ENCODE data around the gene GAP43.
A peak's percentile ranks its signal among the peaks of the same experiment; 100 is the strongest.

GAP43 gene

DNA sequence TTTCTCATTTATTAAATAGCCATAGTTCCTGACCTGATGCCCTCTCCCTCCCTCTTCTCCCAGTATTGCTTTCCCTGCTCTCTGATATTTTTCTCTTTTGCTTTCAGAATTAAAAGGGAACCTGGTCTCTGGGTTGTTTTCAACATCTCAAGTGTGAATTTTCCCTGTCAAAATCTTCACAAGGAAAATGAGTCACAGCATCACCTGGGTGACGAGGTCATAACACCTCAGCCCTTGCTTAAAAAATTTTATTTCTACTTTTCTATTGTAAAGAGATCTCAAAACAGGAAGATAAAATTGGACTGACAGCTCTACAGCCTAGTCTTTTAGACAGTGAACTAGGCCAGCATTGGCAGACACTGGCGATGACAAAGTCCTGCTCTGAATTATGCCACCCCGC is 40.1 kb downstream of the GAP43 start:
- DNase-seq = no peak

DNA sequence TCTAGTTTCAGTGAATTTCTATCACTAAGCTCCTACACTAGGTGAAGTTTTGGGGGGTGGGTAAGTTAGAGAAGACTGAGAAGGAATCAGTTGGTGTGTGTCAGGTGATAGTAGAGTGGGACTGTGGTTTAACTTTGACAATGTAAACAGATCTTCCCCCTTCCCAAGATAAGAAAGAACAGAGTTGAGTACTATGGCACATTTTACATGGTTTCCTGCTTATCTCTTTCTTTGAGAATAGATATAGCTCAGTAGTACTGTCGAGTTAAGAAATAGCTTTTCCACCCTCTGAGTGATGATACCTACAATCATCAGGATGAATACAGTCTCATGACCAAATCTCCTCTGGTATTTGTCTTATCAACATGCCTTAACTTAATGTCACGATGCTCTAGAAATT is 42.8 kb downstream of the GAP43 start:
- no peak for DNase-seq

DNA sequence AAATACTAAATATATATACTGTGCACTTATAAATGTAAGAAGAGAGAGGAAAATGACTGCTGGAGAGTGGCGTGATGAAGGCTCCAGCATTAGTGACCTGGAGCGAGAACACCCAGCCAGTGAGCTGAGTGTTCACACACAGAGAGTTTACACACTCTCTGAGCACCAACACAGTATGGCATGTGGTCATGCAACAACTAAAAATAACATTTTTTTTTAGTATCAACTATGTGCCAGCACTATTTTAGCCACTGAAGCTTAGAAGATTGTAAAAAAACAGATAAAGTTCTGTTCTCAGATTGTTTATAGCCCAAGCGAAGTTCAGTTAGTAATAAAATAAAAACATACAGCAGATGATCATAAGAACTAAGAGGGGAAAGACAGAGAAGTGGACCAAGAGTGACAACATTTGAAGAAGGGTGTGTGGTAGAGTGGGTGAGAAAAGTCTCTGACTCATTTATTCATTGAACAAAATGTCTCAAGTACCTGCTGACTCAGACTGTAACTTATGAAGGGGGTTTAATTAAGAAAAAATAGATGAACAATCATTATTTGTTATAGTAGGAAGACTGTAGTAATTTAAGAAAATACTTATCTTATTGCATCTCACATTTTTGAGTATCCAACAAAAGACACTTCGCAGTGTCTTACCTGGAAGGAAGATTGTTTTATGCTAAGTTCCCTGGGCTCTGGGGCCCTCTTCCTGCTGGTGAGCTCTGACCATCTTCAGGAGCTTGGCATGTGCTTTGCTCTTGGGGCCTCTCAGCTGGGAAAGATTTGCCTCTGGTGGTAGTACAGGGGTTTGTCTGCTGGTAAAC is 43.8 kb downstream of the GAP43 start:
- DNase-seq = no peak

DNA sequence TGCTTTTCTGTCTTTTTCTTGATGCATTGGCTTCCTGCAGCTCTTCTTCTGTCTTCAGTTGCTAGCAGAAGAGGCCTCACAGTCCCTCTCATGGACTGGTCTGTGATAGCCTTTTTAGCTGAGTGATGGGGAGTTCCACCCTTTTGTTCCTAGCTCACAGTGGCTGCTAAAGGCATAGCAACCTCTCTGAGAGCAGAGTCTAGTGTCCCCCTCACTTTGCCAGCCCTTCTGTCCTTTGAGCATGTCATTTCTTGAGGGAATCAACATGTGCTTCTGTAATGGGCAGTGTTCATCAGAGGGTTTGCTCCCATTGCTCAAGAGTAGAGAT is 44.4 kb downstream of the GAP43 start:
- no peak for DNase-seq

DNA sequence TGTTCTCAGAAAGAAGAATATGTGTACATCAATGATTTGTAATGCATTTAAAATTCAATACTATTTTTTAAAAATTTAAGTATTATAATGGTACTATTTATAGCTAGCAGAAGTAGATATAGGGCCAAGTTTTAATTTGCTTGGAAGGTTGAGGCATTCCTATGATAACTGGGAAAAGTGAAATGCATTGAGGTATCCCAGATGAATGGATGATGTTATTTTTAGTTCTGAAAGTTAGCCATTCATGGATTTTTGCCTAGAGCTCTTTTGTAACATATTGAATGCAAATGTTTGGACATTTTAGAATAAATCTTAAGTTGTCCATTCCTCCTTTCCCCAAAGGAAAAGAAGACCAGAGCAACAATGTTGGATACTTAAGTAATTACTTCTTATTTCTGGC is 47.6 kb downstream of the GAP43 start:
- no peak for DNase-seq

DNA sequence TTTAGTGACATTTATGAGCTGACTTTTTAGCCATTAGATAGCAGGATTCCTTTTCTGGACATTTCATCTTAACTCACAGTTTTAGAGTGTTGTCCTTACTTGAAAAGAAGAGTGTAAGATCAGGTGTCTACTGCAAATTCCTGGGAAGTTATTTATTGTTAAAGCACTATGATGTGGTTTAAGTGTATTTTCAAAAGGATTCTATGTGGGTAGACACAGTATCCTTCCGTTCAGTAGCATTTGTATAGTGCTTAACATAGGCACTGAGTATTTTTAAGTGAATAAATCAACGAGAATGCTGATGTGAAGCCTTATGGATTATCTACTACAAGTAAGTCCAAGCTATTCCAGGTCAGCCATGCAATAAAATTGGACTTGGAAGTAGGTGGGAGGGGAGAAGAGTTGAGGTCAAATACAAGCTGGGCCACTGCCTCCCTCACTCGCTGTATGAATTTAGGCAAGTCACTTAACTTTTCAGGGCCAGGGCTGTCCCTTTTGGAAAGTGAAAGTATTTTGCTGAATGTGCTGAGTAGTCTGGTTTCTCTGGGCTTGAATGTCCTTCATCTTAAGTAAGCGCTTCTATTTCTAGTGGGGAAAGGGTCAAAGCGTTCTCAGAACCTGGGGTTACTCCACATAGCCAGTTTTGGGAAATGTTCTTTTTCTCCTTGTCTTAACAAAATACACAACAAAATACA is 48.6 kb downstream of the GAP43 start:
- DNase-seq = no peak

DNA sequence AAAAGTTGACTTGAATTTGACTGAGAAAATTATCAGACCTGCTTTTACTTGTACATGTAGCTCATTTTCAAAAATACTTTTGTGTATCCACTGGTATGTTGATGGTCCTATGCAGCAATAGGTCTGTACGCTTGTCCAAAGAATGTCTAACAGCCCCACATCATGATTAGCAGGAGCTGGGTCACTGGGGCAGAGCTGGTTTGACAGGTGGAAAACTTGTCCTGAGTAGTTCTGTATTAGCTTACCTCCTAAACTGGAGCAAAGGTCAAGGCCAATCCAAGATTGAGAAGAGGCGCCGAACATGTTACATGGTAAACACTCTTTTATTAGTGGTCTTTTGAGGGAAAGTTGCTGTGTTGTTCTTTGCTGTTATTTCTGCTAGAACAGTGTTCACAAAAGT is 50.6 kb downstream of the GAP43 start:
- no peak for DNase-seq

DNA sequence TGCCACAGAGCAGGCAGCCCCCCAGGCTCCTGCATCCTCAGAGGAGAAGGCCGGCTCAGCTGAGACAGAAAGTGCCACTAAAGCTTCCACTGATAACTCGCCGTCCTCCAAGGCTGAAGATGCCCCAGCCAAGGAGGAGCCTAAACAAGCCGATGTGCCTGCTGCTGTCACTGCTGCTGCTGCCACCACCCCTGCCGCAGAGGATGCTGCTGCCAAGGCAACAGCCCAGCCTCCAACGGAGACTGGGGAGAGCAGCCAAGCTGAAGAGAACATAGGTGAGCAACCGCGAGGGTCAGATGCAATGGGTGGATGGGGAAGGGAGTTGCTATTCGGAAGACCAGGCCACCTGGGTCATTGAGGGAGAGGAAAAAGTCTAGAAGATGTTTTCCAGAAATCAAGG is 53.0 kb downstream of the GAP43 start:
- DNase-seq = no peak

DNA sequence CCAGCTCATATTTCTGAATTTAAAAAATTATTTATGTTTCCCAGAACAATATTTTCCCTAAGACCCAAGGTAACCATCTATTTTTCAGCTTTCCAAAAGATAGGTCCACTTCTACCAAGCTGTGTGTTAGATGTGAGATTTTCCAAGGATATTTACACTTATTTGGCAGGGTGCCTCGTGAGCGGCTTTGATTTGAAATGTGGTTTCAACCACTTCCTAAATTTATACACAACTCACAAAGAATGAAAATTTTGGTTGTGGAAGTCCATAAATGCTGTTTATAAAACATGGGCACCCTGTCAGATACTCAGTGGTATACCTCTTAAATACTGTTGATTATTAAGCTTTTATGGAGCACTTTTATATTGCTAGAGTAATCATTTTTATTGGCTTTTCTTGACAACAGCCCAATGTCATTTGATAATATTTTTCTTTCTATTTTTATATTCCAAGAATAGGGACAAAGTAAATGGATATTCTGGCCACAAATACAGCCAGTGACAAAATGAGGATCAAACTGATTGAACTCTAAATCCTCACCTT is 57.6 kb downstream of the GAP43 start:
- DNase-seq = no peak

DNA sequence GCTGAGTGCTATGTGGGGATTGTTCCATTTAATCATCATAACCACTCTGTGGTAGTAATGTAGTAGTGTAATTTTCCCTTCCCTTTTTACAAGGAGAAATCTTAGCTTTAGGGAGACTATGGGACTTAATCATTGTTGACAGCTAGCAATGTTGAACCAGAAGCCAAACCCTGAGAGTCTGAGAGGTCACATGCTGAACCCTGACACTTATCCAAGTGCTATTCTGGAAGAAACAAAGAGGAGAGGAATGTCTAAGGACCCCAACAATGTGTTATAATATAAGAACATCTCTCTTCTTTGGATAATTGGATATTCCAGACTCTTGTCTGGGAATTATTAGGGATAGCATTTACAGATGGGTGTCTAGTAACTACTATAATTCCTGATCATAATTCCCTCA is 58.4 kb downstream of the GAP43 start:
- DNase-seq = no peak

DNA sequence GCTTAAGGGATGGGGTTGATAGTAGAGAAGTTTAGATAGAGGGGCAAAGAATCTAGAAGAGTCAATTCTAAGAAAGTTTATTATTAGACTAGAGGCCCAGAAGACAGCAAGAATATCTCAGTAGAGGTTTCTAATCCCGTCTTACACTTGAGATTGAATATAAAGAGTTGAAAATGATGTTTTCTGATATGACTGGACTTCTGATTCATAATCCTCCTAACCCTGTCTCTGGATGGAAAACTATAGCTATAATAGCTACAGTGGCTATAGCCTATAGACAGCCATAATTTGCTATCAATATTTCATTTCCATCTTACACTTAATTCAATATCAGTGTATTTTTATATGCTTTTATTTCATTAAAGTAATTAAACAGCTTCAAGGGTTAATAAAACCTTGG is 60.0 kb downstream of the GAP43 start:
- DNase-seq = no peak

DNA sequence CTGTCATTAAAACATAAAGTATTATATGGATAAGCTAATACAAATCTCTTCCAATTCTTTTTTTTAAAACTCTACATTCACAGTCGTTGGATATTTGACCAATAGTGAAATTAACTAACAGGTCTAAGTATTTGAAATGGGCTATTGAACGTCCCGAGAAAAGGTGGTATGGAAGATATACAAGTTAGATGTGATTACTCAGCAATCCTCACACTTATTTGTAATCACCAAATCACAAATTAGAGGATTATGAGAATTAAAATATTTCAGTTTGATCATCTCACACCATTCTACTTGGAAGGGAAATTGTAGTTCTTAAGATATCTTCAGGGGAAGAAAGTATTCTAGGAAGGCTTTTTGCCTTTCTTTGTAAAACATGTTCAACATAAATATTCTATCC is 60.5 kb downstream of the GAP43 start:
- no peak for DNase-seq

DNA sequence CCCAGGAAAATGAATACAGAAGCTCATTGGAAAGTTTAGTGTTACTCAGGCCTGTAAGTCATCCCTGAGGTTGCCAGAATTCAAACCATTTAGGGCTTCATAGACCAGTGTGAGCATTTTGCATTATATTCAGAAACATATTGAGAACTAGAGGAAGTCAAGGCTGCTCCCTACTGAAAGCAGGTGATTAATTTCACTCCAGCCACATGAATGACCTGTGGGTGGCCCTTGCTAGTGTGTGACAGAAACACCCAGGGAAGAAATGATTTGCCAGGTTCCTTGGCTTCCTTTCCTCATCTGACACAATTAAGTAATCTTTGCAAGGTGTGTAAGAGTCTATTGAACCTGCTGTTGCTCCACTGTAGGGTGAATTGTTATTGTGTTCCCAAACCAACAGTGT is 61.8 kb downstream of the GAP43 start:
- DNase-seq = no peak

DNA sequence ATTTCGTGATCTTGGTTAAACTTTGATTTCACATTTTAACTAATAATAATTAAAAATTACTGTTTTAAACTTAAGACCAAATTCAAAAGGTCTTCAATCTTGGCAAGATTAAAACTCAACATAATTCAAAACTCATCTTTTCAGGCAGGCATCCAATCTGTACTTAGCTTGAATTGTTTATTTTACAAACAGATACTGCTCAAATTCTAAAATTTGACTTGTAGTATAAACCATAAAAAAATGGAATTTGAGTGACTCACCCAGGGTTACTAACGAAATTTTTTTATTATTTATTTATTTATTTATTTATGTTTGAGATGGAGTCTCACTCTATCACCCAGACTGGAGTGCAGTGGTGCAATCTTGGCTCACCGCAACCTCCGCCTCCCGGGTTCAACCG is 64.4 kb downstream of the GAP43 start:
- no peak for DNase-seq

DNA sequence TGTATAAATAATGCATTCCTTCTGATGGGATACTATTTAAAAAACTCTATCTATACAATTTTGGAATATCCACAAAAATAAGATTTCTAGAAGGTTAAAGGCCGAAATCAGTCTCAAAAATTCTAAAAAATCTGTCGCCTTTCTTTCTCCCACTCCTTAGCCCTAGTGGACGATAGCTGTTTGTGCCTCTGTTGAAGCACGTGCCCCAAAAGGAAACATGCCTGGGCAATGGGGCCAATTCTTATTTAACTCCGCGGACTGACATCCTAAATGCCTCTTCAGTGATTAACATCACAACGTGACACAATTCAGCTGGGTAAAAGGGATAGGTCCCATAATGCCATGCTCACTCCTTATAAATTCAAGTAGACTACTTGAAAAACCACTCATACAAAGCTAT is 65.1 kb downstream of the GAP43 start:
- DNase-seq = no peak

DNA sequence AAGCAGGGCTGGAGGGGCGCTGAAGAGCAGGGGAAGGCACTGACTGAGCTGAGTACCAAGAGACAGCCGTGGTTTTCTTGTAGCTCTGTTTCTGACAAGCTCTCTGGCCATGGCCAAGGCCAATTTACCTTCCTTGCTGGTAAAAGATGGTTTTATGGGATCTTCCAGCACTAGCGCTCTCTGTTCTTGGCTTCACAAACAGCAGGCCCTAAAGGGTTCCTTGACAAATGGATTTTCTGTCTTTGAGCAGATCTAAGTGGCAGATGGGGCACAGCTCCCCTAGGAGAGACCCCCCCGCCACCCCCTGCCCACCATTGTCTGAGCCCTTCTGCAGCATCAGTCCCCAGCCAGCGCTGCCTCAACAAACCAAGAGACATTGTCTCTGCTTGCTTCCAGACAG is 66.6 kb downstream of the GAP43 start:
- DNase-seq = peak in 1 of 2 experiments; percentile 47

DNA sequence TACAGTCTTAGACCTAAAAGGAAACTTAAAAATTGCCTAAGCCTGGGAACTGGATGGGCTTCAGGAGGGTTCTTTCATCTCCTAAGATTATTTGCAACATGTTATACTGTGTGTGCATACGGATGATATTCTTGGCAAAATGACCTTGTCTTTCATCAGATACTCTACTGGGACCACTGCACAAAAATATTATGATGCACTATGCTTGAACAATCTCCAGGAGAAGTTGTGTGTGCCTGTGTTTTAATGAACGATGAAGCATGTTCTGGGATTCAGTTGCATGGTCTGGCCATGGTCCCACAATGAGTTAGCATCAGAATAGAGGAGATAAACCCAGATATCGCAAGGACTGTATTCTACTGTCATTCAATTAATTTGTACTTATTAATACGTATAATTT is 68.7 kb downstream of the GAP43 start:
- DNase-seq = no peak

DNA sequence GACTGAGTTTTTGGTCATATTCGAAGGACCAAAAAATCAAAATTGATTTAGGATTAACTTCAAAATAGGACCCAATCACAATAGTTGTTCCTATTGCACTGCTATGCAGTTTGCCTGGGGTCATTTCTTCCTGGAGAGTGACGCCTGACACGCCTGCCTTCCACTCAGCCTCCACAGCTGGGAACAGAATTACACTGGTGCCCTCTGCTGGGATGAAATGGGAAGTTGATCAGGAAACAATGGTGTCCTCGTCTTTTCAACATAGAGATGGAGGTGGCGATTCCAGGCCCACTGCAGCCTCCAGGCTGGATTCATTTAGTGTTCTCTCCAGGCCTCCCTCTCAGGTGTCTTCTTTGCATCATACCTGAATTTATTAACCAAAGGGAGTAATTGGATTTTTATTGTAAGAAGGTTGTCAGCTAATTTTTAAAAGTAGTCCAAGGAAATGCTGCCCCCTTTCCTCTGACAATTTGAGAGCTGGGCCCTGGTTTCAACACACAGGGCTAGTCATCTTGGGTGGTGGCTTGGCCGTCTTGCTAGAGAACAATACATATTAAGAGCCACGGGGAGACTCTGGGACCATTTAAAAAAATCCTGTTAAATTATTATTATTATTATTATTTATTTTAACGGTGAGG is 69.7 kb downstream of the GAP43 start:
- DNase-seq = peak; percentile 86

DNA sequence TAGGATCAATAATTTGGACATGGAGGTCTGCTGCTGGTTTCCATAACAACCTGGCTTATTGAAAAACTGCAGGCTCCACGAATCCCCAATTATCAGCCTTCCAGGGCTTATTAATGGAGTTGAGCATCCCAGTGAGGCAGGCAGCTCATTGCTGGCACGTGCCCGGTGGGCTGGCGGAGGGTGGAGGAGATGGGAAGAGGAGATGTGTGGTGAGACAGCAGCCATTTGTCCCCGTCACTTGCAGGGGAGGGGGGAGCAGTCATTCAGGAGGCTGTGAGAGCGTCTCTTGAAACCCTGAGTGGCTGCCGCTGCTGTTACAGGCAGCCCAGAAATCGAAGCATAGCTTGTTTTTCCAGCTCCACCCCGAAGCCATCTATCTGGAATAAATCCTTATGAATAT is 70.6 kb downstream of the GAP43 start:
- DNase-seq = peak; percentile 30 to 66

DNA sequence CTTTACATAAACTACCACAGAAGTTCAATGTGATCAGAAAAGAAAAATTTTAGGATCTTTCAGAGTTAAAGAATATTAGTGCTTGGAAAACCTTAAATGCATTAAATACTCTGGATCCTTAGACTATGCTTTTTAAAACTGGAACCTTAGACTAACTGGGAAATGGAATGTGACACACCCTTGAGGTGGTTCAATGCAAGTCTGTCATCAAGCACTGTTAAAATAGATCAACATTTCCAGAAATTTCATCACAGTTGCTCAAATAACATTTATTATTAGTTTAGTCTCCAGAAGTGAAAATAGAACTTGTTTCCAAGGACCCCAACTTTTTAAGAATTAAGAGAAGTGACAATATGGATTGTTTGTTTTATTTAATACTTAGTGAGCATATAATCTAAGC is 71.8 kb downstream of the GAP43 start:
- no peak for DNase-seq

DNA sequence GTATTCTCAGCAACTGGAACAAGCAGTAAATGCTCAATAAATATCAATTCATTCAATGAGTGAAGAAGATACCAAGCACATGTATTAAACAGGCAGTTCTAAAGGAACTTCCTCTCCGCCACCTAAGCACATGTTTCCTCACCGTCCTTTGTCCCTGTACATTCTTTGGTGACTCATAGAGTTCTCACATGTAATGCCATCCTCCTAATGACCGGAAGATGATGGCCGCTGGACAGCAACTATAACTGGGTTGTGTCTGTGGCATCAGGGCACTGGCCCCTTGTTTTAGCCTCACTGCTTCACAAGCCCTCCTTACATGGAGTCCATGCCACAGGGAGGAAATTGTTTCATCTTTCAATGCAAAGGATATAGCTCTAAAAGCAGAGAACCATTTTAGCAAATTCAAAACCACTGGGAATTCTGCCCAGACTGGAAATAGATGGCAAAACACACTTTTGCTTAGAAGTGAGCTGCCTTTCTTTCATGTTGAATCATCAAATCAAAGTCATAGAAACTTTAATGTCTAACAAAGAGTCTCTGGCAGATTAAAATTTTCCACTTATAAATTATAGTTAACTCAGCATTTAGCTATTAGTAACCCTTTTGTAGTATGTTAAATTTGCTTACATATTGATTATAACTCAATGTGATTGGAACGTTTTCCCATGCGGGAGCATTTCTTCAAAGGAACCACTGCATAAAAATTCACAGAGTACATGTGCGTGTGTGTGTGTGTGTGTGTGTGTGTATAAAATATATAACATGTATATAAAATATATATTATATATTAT is 74.1 kb downstream of the GAP43 start:
- DNase-seq = no peak

DNA sequence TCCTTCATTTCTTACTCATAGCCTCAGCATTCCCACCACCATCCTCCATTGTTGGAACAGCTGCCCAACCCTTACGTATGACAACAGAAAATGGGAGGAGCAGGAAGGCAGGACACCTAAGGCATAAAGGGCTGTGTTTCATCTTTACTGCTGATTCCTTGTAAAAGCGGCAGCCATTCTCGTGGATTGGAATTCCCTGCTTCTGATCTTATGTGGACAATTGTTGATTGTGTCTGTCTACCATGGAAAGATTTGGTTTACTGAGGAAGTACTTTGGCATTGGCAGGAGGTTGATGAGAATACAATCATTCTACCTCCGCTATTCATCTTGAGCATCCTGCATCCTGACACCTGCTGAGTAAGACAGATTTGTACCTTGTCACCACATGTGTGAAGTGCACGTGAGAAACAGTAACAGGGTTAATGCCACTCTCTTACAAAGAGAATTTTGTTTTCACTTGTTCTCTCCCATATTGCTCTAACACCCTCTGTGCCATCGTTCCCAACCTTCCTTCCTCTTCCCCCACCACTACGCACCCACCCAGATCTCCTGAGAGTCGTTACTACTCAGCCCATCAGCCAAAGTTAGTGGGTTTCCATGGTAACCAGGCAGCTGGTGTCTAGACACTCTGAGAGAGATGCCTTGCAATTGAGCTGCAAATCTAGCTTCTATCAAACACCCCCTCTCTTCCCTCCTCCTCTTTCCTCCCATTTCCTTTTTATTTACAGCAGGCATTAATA is 75.7 kb downstream of the GAP43 start:
- peak; percentile 78 to 91 for DNase-seq

DNA sequence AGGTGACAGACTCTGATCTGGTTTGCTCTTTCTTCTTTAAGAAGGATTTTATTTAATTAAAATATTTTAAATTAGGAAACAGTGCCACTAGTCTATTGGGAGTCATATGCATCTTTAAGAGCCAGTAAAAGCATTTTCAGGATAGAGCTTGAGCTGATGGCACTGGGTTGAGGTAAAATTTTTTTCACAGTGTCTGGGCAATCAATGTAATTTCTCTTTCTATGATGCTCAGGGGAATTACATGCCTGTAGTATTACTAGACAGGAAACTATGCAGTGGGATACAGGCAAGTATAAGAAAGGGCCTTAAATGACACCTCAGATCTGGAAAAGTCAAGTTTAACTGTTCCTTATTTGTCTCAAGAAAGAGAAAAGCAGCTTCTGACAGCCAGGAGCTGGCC is 76.4 kb downstream of the GAP43 start:
- no peak for DNase-seq

All from NCI-H524 (cell line).